H1 (cell line): ENCODE results near the gene ATR.

Source experiments
- GTF2F1 ChIP-seq: IDR thresholded peaks from 2 replicates; pipeline ENCODE4 v1.6.1; 2012; ENCODE audit warnings: low read depth, low read length, improper control_type of control experiment, borderline replicate concordance
- POLR2A ChIP-seq, 2 experiments: IDR thresholded peaks; 1 replicate in 1 of 2; 2 replicates in 1 of 2; pipeline ENCODE4 v1.6.1; 2011; ENCODE audit warnings: low read depth in 2 of 2, low read length in 2 of 2, mild to moderate bottlenecking in 2 of 2; ENCODE audit errors: control extremely low read depth in 1 of 2
- TF ChIP-seq, protein P1 (sequence below), 3 experiments: IDR thresholded peaks; 1 replicate in 2 of 3; 2 replicates in 1 of 3; pipeline versions ENCODE4 v1.5.1 to v1.6.1; 2011; ENCODE audit warnings: low read length in 3 of 3, mild to moderate bottlenecking in 3 of 3, inconsistent platforms in 2 of 3, low read depth in 1 of 3, moderate library complexity in 1 of 3; ENCODE audit not compliant: insufficient read depth in 1 of 3; ENCODE audit errors: control extremely low read depth in 1 of 3

DNA sequence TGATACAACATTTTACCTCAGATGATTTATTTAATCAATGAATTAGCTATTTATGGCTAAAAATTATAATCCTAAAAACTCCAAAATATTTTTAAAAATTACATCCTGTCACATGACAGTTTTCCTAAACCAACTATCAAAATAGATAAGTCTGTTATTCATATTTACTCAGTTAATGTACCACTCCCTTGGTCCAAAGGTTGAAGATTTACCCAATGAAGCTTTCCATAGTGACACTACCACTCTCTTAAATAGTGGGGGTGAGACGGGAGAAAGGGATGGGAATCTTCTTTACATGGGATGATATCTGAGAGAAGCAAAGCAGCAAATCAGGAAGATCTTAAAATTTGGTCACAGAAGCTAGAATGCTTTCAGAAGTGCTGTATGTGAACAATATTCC is 161.2 kb downstream of the ATR start:
- TF ChIP-seq POLR2A (IDR thresholded peaks at IDR 0.05; ENCODE audit: control extremely low read depth in 1 of 2, low read depth in 2 of 2, low read length in 2 of 2), result no peak
- no peak for TF ChIP-seq GTF2F1
- TF ChIP-seq, protein P1, sequence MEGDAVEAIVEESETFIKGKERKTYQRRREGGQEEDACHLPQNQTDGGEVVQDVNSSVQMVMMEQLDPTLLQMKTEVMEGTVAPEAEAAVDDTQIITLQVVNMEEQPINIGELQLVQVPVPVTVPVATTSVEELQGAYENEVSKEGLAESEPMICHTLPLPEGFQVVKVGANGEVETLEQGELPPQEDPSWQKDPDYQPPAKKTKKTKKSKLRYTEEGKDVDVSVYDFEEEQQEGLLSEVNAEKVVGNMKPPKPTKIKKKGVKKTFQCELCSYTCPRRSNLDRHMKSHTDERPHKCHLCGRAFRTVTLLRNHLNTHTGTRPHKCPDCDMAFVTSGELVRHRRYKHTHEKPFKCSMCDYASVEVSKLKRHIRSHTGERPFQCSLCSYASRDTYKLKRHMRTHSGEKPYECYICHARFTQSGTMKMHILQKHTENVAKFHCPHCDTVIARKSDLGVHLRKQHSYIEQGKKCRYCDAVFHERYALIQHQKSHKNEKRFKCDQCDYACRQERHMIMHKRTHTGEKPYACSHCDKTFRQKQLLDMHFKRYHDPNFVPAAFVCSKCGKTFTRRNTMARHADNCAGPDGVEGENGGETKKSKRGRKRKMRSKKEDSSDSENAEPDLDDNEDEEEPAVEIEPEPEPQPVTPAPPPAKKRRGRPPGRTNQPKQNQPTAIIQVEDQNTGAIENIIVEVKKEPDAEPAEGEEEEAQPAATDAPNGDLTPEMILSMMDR (IDR thresholded peaks at IDR 0.05; ENCODE audit: control extremely low read depth in 1 of 3, insufficient read depth in 1 of 3, low read depth in 1 of 3, low read length in 3 of 3), result no peak
